H1 (cell line): ENCODE results near the gene SPIRE1. TPM values are rescaled to one million over a fixed set of nuclear protein-coding genes. Genes with fewer than 3 reads are reported as not detected.

ENCODE experiments used
- BCL11A ChIP-seq, 2 experiments: IDR thresholded peaks; one replicate each; pipeline ENCODE4 v1.6.1; 2011; ENCODE audit warnings: low read depth in 2 of 2, low read length in 2 of 2, mild to moderate bottlenecking in 2 of 2
- CBX8 ChIP-seq: fragments of 300-800, 300-1000 bp; sonication (generic); IDR thresholded peaks from 2 replicates; pipeline ENCODE4 v1.7.1; 2016; ENCODE audit warnings: low read depth, low read length, borderline replicate concordance
- CEBPB ChIP-seq: IDR thresholded peaks from 2 replicates; pipeline ENCODE4 v1.6.1; 2012; ENCODE audit warnings: low read depth, low read length
- CREB1 ChIP-seq: IDR thresholded peaks from 2 replicates; pipeline ENCODE4 v1.6.1; 2012; ENCODE audit warnings: inconsistent platforms
- EGR1 ChIP-seq: IDR thresholded peaks from 2 replicates; pipeline ENCODE4 v1.6.1; 2011; ENCODE audit warnings: low read depth, low read length, borderline replicate concordance
- FOSL1 ChIP-seq: IDR thresholded peaks from 2 replicates; pipeline ENCODE4 v1.6.1; 2011; ENCODE audit warnings: mild to moderate bottlenecking, low read depth, low read length, moderate library complexity; ENCODE audit not compliant: insufficient read depth
- GTF2F1 ChIP-seq: IDR thresholded peaks from 2 replicates; pipeline ENCODE4 v1.6.1; 2012; ENCODE audit warnings: low read depth, low read length, improper control_type of control experiment, borderline replicate concordance
- KDM5A ChIP-seq: fragments of 200-600 bp; IDR thresholded peaks from 2 replicates; pipeline ENCODE4 v1.7.1; 2012; ENCODE audit warnings: mild to moderate bottlenecking, low read length, inconsistent platforms, mixed read lengths
- NRF1 ChIP-seq: IDR thresholded peaks from 2 replicates; pipeline ENCODE4 v1.6.1; 2011; ENCODE audit warnings: mild to moderate bottlenecking, low read depth, low read length, improper control_type of control experiment
- POLR2AphosphoS5 ChIP-seq: IDR thresholded peaks from 2 replicates; pipeline ENCODE4 v1.6.1; 2011; ENCODE audit warnings: low read depth, low read length
- RBBP5 ChIP-seq: IDR thresholded peaks from 2 replicates; pipeline ENCODE4 v1.7.1; 2012; ENCODE audit warnings: low read depth, mild to moderate bottlenecking, inconsistent platforms, low read length, moderate library complexity, borderline replicate concordance
- RFX5 ChIP-seq: IDR thresholded peaks from 2 replicates; pipeline ENCODE4 v1.6.1; 2011; ENCODE audit warnings: low read depth, low read length, improper control_type of control experiment, borderline replicate concordance
- RXRA ChIP-seq: IDR thresholded peaks from 2 replicates; pipeline ENCODE4 v1.6.1; 2011; ENCODE audit warnings: low read depth, mild to moderate bottlenecking, low read length, moderate library complexity; ENCODE audit not compliant: insufficient read depth
- SIRT6 ChIP-seq: IDR thresholded peaks from one replicate; pipeline ENCODE4 v1.7.1; 2012; ENCODE audit warnings: low read length, inconsistent platforms
- SP4 ChIP-seq: IDR thresholded peaks from 2 replicates; pipeline ENCODE4 v1.6.1; 2012; ENCODE audit warnings: low read length, inconsistent platforms
- TAF1 ChIP-seq: IDR thresholded peaks from 2 replicates; pipeline ENCODE4 v1.6.1; 2011; ENCODE audit warnings: mild to moderate bottlenecking, low read depth, low read length
- TAF7 ChIP-seq: optimal IDR thresholded peaks from 2 replicates; pipeline ENCODE3; 2011; ENCODE audit warnings: low read depth, mild to moderate bottlenecking, inconsistent platforms, low read length, moderate library complexity, borderline replicate concordance
- TCF12 ChIP-seq: IDR thresholded peaks from 2 replicates; pipeline ENCODE4 v1.6.1; 2011; ENCODE audit warnings: low read depth, mild to moderate bottlenecking, low read length
- YY1 ChIP-seq: IDR thresholded peaks from 2 replicates; pipeline ENCODE4 v1.6.1; 2011; ENCODE audit warnings: low read depth, mild to moderate bottlenecking, low read length
- polyA plus RNA-seq, 7 experiments: library from polyadenylated mRNA; depleted of rRNA in 3 of 7; stranded (reverse) in 5 of 7; unstranded in 2 of 7; fragments of >200 nt in 5 of 7; fragments of 200-250 nt in 2 of 7; gene quantifications; 1 replicate in 5 of 7; 2 replicates in 1 of 7; 4 replicates in 1 of 7; pipeline versions ENCODE4 v1.2.1 to v1.2.3, GENCODE V29; 2011 to 2013; ENCODE audit warnings: missing spikeins in 2 of 7, mixed read lengths in 2 of 7
- total RNA-seq: library from RNA; stranded (reverse); fragmentation: NEBNext Ultra II Directional; extraction: Animal tissue kit (Norgen Biotek cat#: 25700); gene quantifications from 2 replicates; pipeline ENCODE4 v1.2.1, GENCODE V29; 2021
- TF ChIP-seq, protein P1 (sequence below): IDR thresholded peaks from 2 replicates; pipeline ENCODE4 v1.6.1; 2011; ENCODE audit warnings: low read depth, mild to moderate bottlenecking, low read length; ENCODE audit not compliant: insufficient read depth
- TF ChIP-seq, protein P2 (sequence below), 3 experiments: IDR thresholded peaks; 1 replicate in 2 of 3; 2 replicates in 1 of 3; pipeline versions ENCODE4 v1.5.1 to v1.6.1; 2011; ENCODE audit warnings: low read length in 3 of 3, mild to moderate bottlenecking in 3 of 3, inconsistent platforms in 2 of 3, low read depth in 1 of 3, moderate library complexity in 1 of 3; ENCODE audit not compliant: insufficient read depth in 1 of 3; ENCODE audit errors: control extremely low read depth in 1 of 3

Gene SPIRE1
- total and polyA plus RNA-seq, 2 of the 8 experiments (the other 6 are each of a cell fraction or from before 2014, with no cell fraction given), result 6.0 to 21.5 TPM

- TF ChIP-seq, protein P1, sequence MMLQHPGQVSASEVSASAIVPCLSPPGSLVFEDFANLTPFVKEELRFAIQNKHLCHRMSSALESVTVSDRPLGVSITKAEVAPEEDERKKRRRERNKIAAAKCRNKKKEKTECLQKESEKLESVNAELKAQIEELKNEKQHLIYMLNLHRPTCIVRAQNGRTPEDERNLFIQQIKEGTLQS, result no peak
- TF ChIP-seq TCF12 (0 out of 2 replicates have a peak, but pooled peaks have one; percentile 34), TAF1 (peak; percentile 48; the same call in 1 of the 2 replicates), CBX8 (no peak), NRF1 (no peak), POLR2AphosphoS5 (0 out of 2 replicates have a peak, but pooled peaks have one; percentile 55), KDM5A (no peak), SIRT6 (no peak), BCL11A (IDR thresholded peaks at IDR 0.05; ENCODE audit: low read depth in 2 of 2, low read length in 2 of 2) (no peak), CREB1 (no peak), SP4 (no peak), FOSL1 (no peak), TAF7 (peak; percentile 33), RBBP5 (peak; percentile 9; the same call in 1 of the 2 replicates), RXRA (no peak), CEBPB (no peak), RFX5 (no peak), GTF2F1 (no peak), EGR1 (no peak), YY1 (peak; percentile 45; the same call in 1 of the 2 replicates)
- TF ChIP-seq, protein P2, sequence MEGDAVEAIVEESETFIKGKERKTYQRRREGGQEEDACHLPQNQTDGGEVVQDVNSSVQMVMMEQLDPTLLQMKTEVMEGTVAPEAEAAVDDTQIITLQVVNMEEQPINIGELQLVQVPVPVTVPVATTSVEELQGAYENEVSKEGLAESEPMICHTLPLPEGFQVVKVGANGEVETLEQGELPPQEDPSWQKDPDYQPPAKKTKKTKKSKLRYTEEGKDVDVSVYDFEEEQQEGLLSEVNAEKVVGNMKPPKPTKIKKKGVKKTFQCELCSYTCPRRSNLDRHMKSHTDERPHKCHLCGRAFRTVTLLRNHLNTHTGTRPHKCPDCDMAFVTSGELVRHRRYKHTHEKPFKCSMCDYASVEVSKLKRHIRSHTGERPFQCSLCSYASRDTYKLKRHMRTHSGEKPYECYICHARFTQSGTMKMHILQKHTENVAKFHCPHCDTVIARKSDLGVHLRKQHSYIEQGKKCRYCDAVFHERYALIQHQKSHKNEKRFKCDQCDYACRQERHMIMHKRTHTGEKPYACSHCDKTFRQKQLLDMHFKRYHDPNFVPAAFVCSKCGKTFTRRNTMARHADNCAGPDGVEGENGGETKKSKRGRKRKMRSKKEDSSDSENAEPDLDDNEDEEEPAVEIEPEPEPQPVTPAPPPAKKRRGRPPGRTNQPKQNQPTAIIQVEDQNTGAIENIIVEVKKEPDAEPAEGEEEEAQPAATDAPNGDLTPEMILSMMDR (IDR thresholded peaks at IDR 0.05; ENCODE audit: control extremely low read depth in 1 of 3, insufficient read depth in 1 of 3, low read depth in 1 of 3, low read length in 3 of 3), result peak in 1 of 3 experiments; percentile 0; a peak in 2 of 4 replicates
Measured at GRCh38 chr18:12420821-12421421, 237.0 kb downstream of the SPIRE1 start (continued).
